Activated T-helper 2 cell treated with anti-CD3 and anti-CD28 coated beads, Interferon-gamma antibody, Interleukin-2, Interleukin-4, amounts not matched to agents 10 μg/mL and 5 μg/mL and 100 μg/mL, durations not matched to agents 14 hours and 24 hours and 36 hours (primary cell): ENCODE measurements around the gene ITPR2. TPM values are rescaled to one million over a fixed set of nuclear protein-coding genes. Genes with fewer than 3 reads are reported as not detected.
"Not testable (repeated sequence)": the region's sequence is repeated elsewhere in the genome, so short reads cannot be mapped to it uniquely, and the experiment has no call there.

Source experiments
- DNase-seq: peaks from one replicate; pipeline ENCODE4 v3.0.0; 2021; ENCODE audit warnings: low spot score
- H3K27ac Mint-ChIP-seq: one replicate; pipeline ENCODE4 v1.8.0; 2021; ENCODE audit warnings: mixed read lengths
- H3K27me3 Mint-ChIP-seq: one replicate; pipeline ENCODE4 v1.8.0; 2021; ENCODE audit warnings: low read depth, mixed read lengths
- H3K36me3 Mint-ChIP-seq: one replicate; pipeline ENCODE4 v1.8.0; 2021; ENCODE audit warnings: low read depth, mixed read lengths
- H3K4me1 Mint-ChIP-seq: one replicate; pipeline ENCODE4 v1.8.0; 2021; ENCODE audit warnings: low read depth, mixed read lengths
- H3K4me3 Mint-ChIP-seq: one replicate; pipeline ENCODE4 v1.8.0; 2021; ENCODE audit warnings: low read depth, mild to moderate bottlenecking, moderate library complexity, mixed read lengths
- H3K9me3 Mint-ChIP-seq: one replicate; pipeline ENCODE4 v1.8.0; 2021; ENCODE audit warnings: mixed read lengths
- intact Hi-C: fragments of 100-400 bp; cut with micrococcal nuclease; formaldehyde crosslinking; loops from one replicate; pipeline ENCODE4 v1.15.1; 2023
- total RNA-seq: library from RNA; stranded (reverse); gene quantifications from 2 replicates; pipeline ENCODE4 v1.2.3, GENCODE V29; 2022

Gene ITPR2
- total RNA-seq, 1 donor from 2014 or later = 49.3 TPM

GRCh38 chr12:26689281-26689841, 143.6 kb downstream of the ITPR2 start:
- Mint-ChIP-seq H3K9me3 (no peaks in the 10 kb centered on the region), H3K36me3 (peaks cover 25% of the 10 kb centered on the region)

DNA sequence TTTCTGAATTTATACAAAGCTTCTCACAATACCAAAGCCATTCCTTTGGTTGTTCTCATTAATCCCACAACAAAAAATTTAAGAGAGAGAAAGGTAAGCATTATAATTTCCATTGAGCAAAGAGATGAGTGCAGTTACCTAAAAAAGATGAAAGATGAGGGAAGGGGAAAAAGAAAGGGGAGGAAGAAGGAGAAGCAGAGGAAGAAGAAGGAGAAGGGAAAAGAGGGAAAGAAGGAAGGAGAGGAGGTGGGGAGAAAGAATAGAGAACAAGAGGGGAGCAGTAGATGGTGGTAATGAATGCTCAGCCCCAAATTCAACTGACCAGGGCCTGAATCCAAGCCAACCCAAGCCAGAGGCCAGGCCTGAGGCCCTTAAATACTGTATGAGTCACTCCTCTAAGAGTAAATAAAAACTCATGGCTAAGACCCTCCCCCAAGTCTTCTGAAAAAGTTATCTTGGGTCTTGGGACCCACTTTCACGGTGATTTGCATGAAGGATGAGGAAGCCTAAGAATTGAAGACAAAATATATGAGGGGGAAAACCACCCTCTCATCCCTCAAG, 144.6 kb downstream of the ITPR2 start:
- H3K27me3 Mint-ChIP-seq = no peaks in the 10 kb centered on the region
- no peaks in the 10 kb centered on the region for H3K9me3 Mint-ChIP-seq
- no peak overlapping the region for H3K27ac Mint-ChIP-seq
- H3K36me3 Mint-ChIP-seq = peaks cover 18% of the 10 kb centered on the region
- intact Hi-C loops = no loop called here
- no peak for DNase-seq
- H3K4me1 Mint-ChIP-seq = no peaks in the 10 kb centered on the region
- no peak overlapping the region for H3K4me3 Mint-ChIP-seq

More at GRCh38 chr12:26689281-26689841, 143.6 kb downstream of the ITPR2 start:
- Mint-ChIP-seq H3K27ac (no peak overlapping the region), H3K4me1 (no peaks in the 10 kb centered on the region), H3K27me3 (no peaks in the 10 kb centered on the region), H3K4me3 (no peak overlapping the region)
- intact Hi-C loops = no loop called here
- no peak for DNase-seq

- intact Hi-C loops = no loop called here
- Mint-ChIP-seq H3K36me3 (peaks cover 21% of the 10 kb centered on the region), H3K4me3 (no peak overlapping the region), H3K27me3 (no peaks in the 10 kb centered on the region), H3K9me3 (no peaks in the 10 kb centered on the region), H3K27ac (no peak overlapping the region), H3K4me1 (no peaks in the 10 kb centered on the region)
- DNase-seq = no peak
These were observed 146.6 kb downstream of the ITPR2 start for GRCh38 chr12:26686408-26686807.

DNA sequence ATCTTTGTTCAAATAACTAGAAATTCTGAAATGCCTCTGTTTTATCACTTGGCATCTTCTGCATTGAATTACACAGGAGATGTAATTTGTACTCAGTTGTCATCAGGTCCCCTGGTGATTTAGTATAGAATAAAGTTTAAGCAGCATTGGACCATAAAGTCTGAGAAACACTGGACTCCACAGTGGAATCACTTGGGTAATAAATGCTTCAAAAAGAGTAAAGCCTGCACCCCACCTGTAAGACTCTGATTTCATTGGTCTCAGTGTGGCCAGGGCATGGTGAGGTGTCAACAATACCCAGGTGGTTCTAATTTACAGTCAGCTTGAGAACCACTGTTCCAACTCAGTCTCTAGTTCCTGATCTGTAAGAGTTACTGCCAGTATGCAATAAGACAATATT, 148.9 kb downstream of the ITPR2 start:
- no peak for DNase-seq
- Mint-ChIP-seq H3K9me3 (no peaks in the 10 kb centered on the region), H3K4me3 (no peak overlapping the region), H3K27ac (no peak overlapping the region), H3K36me3 (peaks cover 27% of the 10 kb centered on the region), H3K4me1 (no peaks in the 10 kb centered on the region), H3K27me3 (no peaks in the 10 kb centered on the region)
- intact Hi-C loops = no loop called here

DNA sequence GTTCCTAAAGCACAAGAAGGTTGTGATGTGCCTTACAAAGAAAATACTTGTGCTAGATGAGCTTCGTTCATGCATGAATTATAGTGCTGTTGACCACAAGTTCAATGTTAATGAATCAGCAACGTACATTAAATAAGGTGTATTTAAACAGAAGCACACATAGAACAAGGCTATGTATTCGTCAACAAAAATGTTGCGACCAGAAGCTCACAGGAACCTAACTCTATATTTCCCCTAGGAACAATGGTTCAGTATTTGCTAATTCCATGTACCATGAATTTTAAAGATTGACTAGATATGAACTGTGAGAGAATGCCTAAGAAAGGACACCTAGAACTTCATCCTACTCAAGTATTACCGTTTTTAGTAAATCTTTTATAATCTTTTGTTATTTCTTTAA, 149.6 kb downstream of the ITPR2 start:
- H3K36me3 Mint-ChIP-seq = peaks cover 27% of the 10 kb centered on the region
- H3K9me3 Mint-ChIP-seq = no peaks in the 10 kb centered on the region
- intact Hi-C loops = no loop called here
- DNase-seq = no peak
- no peaks in the 10 kb centered on the region for H3K27me3 Mint-ChIP-seq
- H3K27ac Mint-ChIP-seq = no peak overlapping the region
- H3K4me1 Mint-ChIP-seq = no peaks in the 10 kb centered on the region
- H3K4me3 Mint-ChIP-seq = no peak overlapping the region

- intact Hi-C loops = no loop called here
These were observed 152.1 kb downstream of the ITPR2 start for GRCh38 chr12:26680727-26681455.

DNA sequence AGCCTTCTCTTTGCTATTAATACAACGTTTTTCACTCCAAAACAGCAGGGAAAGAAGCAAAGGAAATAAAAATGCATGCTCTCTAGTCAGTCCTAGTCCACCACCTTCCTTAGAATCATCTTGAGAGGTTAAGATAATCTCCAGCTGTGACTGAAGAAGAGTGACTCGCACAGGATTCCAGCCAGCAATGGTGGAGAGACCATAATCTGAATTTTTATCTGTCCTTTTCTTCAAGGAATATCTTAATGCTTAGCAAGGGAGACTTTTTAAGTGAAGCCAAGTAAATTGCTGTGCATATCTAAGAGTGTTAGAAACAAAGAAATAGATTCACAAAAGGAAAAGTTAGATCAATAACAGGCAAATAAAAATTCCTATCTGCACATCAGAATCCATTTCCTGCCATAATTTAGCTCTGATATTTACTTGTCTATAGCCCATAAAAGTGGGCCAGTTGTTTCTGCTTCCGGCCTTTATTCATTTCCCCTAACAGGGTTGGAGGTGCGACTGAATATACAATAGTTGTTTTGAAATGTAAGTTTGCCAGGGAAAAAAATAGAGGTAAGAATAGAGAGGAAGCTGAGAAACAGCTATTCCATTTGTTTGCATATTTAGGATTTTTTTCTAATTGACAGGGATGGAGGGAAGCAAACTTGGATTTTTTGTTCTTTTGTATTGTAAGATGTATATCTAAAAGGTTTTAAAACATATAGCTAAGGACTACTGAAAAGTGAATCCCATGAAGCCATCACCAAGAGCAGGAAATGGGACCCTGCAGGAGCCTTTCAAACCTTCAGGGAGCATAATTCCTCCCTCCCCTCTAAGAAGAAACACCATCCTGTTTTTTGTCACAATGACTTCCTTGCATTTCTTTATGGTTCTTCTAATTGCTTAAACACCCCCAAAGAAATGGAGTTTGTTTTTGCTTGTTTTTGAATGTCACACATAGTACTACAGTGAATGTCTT, 154.0 kb downstream of the ITPR2 start:
- no peak overlapping the region for H3K27ac Mint-ChIP-seq
- intact Hi-C loops = no loop called here
- peaks cover 22% of the 10 kb centered on the region for H3K36me3 Mint-ChIP-seq
- no peak overlapping the region for H3K4me3 Mint-ChIP-seq
- no peaks in the 10 kb centered on the region for H3K27me3 Mint-ChIP-seq
- no peaks in the 10 kb centered on the region for H3K4me1 Mint-ChIP-seq
- no peak for DNase-seq
- no peaks in the 10 kb centered on the region for H3K9me3 Mint-ChIP-seq

More at GRCh38 chr12:26680727-26681455, 152.1 kb downstream of the ITPR2 start:
- DNase-seq = no peak
- Mint-ChIP-seq H3K27ac (no peak overlapping the region), H3K9me3 (no peaks in the 10 kb centered on the region), H3K27me3 (no peaks in the 10 kb centered on the region), H3K36me3 (peaks cover 23% of the 10 kb centered on the region), H3K4me3 (no peak overlapping the region), H3K4me1 (no peaks in the 10 kb centered on the region)

DNA sequence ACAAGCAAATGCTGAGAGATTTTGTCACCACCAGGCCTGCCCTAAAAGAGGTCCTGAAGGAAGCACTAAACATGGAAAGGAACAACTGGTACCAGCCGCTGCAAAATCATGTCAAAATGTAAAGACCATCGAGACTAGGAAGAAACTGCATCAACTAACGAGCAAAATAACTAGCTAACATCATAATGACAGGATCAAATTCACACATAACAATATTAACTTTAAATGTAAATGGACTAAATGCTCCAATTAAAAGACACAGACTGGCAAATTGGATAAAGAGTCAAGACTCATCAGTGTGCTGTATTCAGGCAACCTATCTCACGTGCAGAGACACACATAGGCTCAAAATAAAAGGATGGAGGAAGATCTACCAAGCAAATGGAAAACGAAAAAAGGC, 161.5 kb downstream of the ITPR2 start:
- intact Hi-C loops = not testable (repeated sequence)

DNA sequence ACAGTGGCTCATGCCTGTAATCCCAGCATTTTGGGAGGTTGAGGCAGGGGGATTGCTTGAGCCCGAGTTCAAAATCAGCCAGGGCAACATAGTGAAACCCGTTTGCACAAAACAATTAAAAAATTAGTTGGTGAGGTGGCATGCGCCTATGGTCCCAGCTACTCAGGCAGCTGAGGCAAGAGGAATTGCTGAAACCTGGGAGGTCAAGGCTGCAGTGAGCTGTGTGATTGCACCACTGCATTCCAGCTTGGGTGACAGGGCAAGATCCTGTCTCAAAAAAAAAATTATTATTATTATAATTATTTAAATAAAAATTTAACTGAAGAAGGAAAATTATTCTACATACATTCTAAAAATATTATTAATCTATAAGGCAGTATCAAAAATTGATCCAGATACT, 164.1 kb downstream of the ITPR2 start:
- DNase-seq = no peak
- H3K4me3 Mint-ChIP-seq = no peak overlapping the region

More for the DNA sequence above, 161.5 kb downstream of the ITPR2 start:
- H3K36me3 Mint-ChIP-seq = peaks cover 13% of the 10 kb centered on the region
- not testable (repeated sequence) for DNase-seq, H3K4me3 Mint-ChIP-seq, H3K27me3 Mint-ChIP-seq, H3K4me1 Mint-ChIP-seq, H3K27ac Mint-ChIP-seq, H3K9me3 Mint-ChIP-seq

DNA sequence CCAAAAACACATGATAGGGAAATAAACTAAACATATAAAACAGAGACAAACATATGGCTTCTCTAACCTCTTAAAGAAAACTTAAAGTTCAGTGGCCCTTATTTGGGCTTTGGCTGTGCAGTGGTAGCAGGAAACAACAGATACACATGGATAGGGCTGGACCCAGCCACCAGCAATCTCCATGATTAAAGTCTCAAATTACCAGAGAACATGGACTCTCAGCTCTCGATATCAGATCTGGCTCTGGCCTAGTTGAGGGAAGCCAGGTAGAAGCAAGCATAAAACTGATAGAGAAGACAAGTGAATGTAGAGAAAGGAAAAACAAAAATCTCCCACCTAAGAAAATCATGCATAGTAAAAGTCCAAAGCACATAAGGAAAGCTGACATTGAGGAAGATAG, 164.8 kb downstream of the ITPR2 start:
- no peaks in the 10 kb centered on the region for H3K4me1 Mint-ChIP-seq
- peaks cover 20% of the 10 kb centered on the region for H3K36me3 Mint-ChIP-seq
- intact Hi-C loops = no loop called here
- H3K27me3 Mint-ChIP-seq = no peaks in the 10 kb centered on the region
- H3K27ac Mint-ChIP-seq = peak overlapping the region; percentile 2
- H3K4me3 Mint-ChIP-seq = no peak overlapping the region
- DNase-seq = no peak
- peaks cover 4% of the 10 kb centered on the region for H3K9me3 Mint-ChIP-seq

More for the DNA sequence above, 164.1 kb downstream of the ITPR2 start:
- peaks cover 4% of the 10 kb centered on the region for H3K9me3 Mint-ChIP-seq
- no peaks in the 10 kb centered on the region for H3K27me3 Mint-ChIP-seq
- H3K27ac Mint-ChIP-seq = no peak overlapping the region
- peaks cover 19% of the 10 kb centered on the region for H3K36me3 Mint-ChIP-seq
- intact Hi-C loops = no loop called here
- H3K4me1 Mint-ChIP-seq = no peaks in the 10 kb centered on the region

DNA sequence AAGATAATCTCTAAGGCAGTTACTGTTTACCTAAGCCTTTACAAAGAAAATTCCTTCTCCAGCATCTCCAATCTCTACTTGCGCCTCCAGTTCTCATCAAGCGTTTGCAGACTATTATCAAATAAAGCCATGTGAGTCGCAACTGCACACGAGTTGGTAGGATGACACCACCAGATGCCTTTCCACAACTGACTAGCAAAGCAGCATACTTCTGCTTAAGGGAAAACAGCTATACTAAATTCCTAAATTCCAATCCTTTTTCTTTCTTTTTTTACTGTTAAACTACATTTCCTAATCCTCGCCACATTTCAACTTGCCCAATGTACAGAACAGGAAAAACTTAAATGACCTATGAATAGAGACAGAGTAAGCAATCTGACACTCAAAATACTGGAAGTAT, 166.7 kb downstream of the ITPR2 start:
- Mint-ChIP-seq H3K27me3 (no peaks in the 10 kb centered on the region), H3K27ac (no peak overlapping the region), H3K4me3 (no peak overlapping the region), H3K9me3 (no peaks in the 10 kb centered on the region), H3K4me1 (no peaks in the 10 kb centered on the region), H3K36me3 (peaks cover 21% of the 10 kb centered on the region)
- no peak for DNase-seq
- intact Hi-C loops = no loop called here

DNA sequence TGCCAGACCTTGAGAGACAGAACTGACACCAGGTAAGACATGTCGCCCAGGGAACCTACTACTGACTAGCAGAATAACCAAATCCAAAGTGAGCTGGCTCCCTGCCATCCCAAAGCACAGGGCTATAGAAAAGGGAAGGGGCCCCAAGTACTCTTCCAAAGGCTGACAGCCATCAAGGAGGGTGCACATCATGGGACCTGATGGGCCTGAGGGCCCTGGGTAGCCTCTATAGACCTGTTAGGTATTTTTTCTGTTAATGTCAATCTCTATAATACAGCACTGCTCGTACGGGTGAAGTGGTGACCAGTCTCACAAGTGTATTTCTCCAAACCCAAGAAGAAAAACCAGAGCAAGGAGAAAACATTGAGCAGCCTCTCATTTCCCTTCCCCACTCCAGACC, 171.6 kb downstream of the ITPR2 start:
- intact Hi-C loops = no loop called here
- no peak overlapping the region for H3K4me3 Mint-ChIP-seq
- no peak for DNase-seq
- H3K4me1 Mint-ChIP-seq = no peaks in the 10 kb centered on the region
- H3K27me3 Mint-ChIP-seq = no peaks in the 10 kb centered on the region
- H3K27ac Mint-ChIP-seq = no peak overlapping the region
- H3K9me3 Mint-ChIP-seq = no peaks in the 10 kb centered on the region
- H3K36me3 Mint-ChIP-seq = peaks cover 35% of the 10 kb centered on the region
